H1 (cell line): ENCODE results near the gene TMPRSS12. TPM values are rescaled to one million over a fixed set of nuclear protein-coding genes. Genes with fewer than 3 reads are reported as not detected.

Source experiments
- CTCF ChIA-PET: fragments of 300-600 bp; sonication (Branson Sonifier 250); formaldehyde crosslinking; loops from one replicate; lab custom pipeline; 2021; ENCODE audit not compliant: partially characterized antibody; lab: Charles Lee
- POLR2A ChIA-PET: fragments of 300-600 bp; sonication (Branson Sonifier 250); formaldehyde crosslinking; loops from one replicate; lab custom pipeline; 2021; ENCODE audit warnings: inconsistent platforms; ENCODE audit not compliant: partially characterized antibody; lab: Charles Lee
- DNase-seq, 2 experiments: peaks; one replicate each; pipeline versions ENCODE4 v3.0.0 to v3.0.0-alpha.2; 2010 to 2022; ENCODE audit warnings: low spot score in 2 of 2, low read depth in 1 of 2, mixed read lengths in 1 of 2
- FAIRE-seq: peaks from 2 replicates; lab custom pipeline; 2011; peaks lifted over from hg19 to GRCh38; lab: Jason Lieb, UNC
- H2AFZ ChIP-seq: 2 replicates; pipeline ENCODE4 v1.8.1; 2012; ENCODE audit warnings: low read length, inconsistent platforms
- H2AK5ac ChIP-seq: 2 replicates; pipeline ENCODE4 v1.6.1; 2013; ENCODE audit warnings: low read depth, low read length
- H2BK120ac ChIP-seq: replicated peaks from 2 replicates; pipeline ENCODE3; 2013; ENCODE audit warnings: low read depth, low read length, inconsistent platforms
- H2BK12ac ChIP-seq: 2 replicates; pipeline ENCODE4 v1.6.1; 2013; ENCODE audit warnings: low read depth, low read length
- H2BK15ac ChIP-seq: 2 replicates; pipeline ENCODE4 v1.6.1; 2013; ENCODE audit warnings: low read length
- H2BK20ac ChIP-seq: 2 replicates; pipeline ENCODE4 v1.6.1; 2013; ENCODE audit warnings: low read length
- H2BK5ac ChIP-seq: 2 replicates; pipeline ENCODE4 v1.6.1; 2013; ENCODE audit warnings: low read depth, low read length
- H3K14ac ChIP-seq: 2 replicates; pipeline ENCODE4 v1.6.1; 2013; ENCODE audit warnings: inconsistent platforms; ENCODE audit not compliant: insufficient read length
- H3K18ac ChIP-seq: 2 replicates; pipeline ENCODE4 v1.6.1; 2013; ENCODE audit warnings: low read length; ENCODE audit errors: extremely low read depth
- H3K23ac ChIP-seq: 2 replicates; pipeline ENCODE4 v1.6.1; 2013; ENCODE audit warnings: inconsistent platforms; ENCODE audit not compliant: insufficient read length
- H3K23me2 ChIP-seq: 2 replicates; pipeline ENCODE4 v1.6.1; 2013; ENCODE audit warnings: low read depth, low read length
- H3K27ac ChIP-seq: 2 replicates; pipeline ENCODE4 v1.6.1; 2011; ENCODE audit warnings: low read depth, low read length, inconsistent platforms
- H3K27me3 ChIP-seq, 4 experiments: replicated peaks in 1 of 4; 1 replicate in 1 of 4; 2 replicates in 3 of 4; pipeline versions ENCODE4 v1.6.1 to v1.8.1; 2011 to 2013; ENCODE audit warnings: low read length in 3 of 4, mild to moderate bottlenecking in 3 of 4, inconsistent platforms in 2 of 4, mixed read lengths in 2 of 4, moderate library complexity in 1 of 4; ENCODE audit not compliant: control insufficient read depth in 3 of 4, insufficient read depth in 3 of 4; ENCODE audit errors: extremely low read depth in 1 of 4
- H3K36me3 ChIP-seq, 4 experiments: 2 replicates each; pipeline versions ENCODE4 v1.6.1 to v1.8.1; 2011 to 2013; ENCODE audit warnings: mild to moderate bottlenecking in 4 of 4, low read length in 3 of 4, moderate library complexity in 2 of 4, control low read depth in 1 of 4, inconsistent platforms in 1 of 4; ENCODE audit not compliant: insufficient read depth in 4 of 4, control insufficient read depth in 2 of 4
- H3K4ac ChIP-seq: replicated peaks from 2 replicates; pipeline ENCODE3; 2013; ENCODE audit warnings: low read length, low read depth, mixed read lengths, inconsistent platforms; ENCODE audit not compliant: insufficient read length
- H3K4me1 ChIP-seq, 4 experiments: replicated peaks in 1 of 4; 1 replicate in 1 of 4; 2 replicates in 3 of 4; pipeline versions ENCODE4 v1.6.1 to v1.8.1; 2011 to 2013; ENCODE audit warnings: low read length in 3 of 4, inconsistent platforms in 2 of 4, mixed read lengths in 1 of 4; ENCODE audit not compliant: insufficient read depth in 4 of 4, control insufficient read depth in 3 of 4
- H3K4me2 ChIP-seq, 2 experiments: 2 replicates each; pipeline versions ENCODE4 v1.6.1 to v1.8.1; 2011 to 2013; ENCODE audit warnings: low read depth in 2 of 2, low read length in 2 of 2, control low read depth in 1 of 2, inconsistent platforms in 1 of 2, mild to moderate bottlenecking in 1 of 2; ENCODE audit not compliant: insufficient read depth in 1 of 2
- H3K4me3 ChIP-seq, 4 experiments: fragments of 200-600, 300-600 bp in 1 of 4; sonication (generic), shearing (Covaris generic), sonication (Bioruptor Twin) in 1 of 4; 2 replicates each; pipeline versions ENCODE4 v1.5.1 to v1.8.1; 2011 to 2016; ENCODE audit warnings: low read length in 4 of 4, low read depth in 3 of 4, control low read depth in 2 of 4, inconsistent platforms in 2 of 4, mild to moderate bottlenecking in 2 of 4, mixed read lengths in 1 of 4, moderate library complexity in 1 of 4; ENCODE audit not compliant: insufficient read depth in 2 of 4; ENCODE audit errors: extremely low read depth in 1 of 4
- H3K56ac ChIP-seq: replicated peaks from 2 replicates; pipeline ENCODE3; 2013; ENCODE audit warnings: low read depth, mild to moderate bottlenecking, mixed read lengths, low read length, inconsistent platforms; ENCODE audit not compliant: insufficient read length
- H3K79me1 ChIP-seq: 2 replicates; pipeline ENCODE4 v1.6.1; 2013; ENCODE audit warnings: low read depth, low read length, control low read depth
- H3K79me2 ChIP-seq, 2 experiments: 2 replicates each; pipeline versions ENCODE4 v1.6.1 to v1.8.1; 2012 to 2013; ENCODE audit warnings: low read length in 2 of 2, mild to moderate bottlenecking in 2 of 2, inconsistent platforms in 1 of 2; ENCODE audit not compliant: insufficient read depth in 2 of 2, control insufficient read depth in 1 of 2
- H3K9ac ChIP-seq, 4 experiments: replicated peaks in 1 of 4; 1 replicate in 1 of 4; 2 replicates in 3 of 4; pipeline versions ENCODE4 v1.6.1 to v1.8.1; 2011 to 2013; ENCODE audit warnings: low read depth in 3 of 4, low read length in 3 of 4, control low read depth in 2 of 4, mild to moderate bottlenecking in 2 of 4, moderate library complexity in 2 of 4, inconsistent platforms in 1 of 4; ENCODE audit errors: extremely low read depth in 1 of 4
- H3K9me3 ChIP-seq, 2 experiments: 2 replicates each; pipeline versions ENCODE4 v1.6.1 to v1.8.1; 2012 to 2013; ENCODE audit warnings: mild to moderate bottlenecking in 2 of 2, moderate library complexity in 2 of 2, control low read depth in 1 of 2, inconsistent platforms in 1 of 2, low read depth in 1 of 2, low read length in 1 of 2, mixed read lengths in 1 of 2; ENCODE audit not compliant: insufficient read depth in 2 of 2
- H4K20me1 ChIP-seq, 2 experiments: replicated peaks in 1 of 2; 2 replicates each; pipeline versions ENCODE3 to v1.8.1; 2011 to 2013; ENCODE audit warnings: inconsistent platforms in 2 of 2, low read length in 2 of 2, mild to moderate bottlenecking in 1 of 2; ENCODE audit not compliant: insufficient read depth in 2 of 2, control insufficient read depth in 1 of 2
- H4K5ac ChIP-seq: 2 replicates; pipeline ENCODE4 v1.6.1; 2013; ENCODE audit warnings: low read length, low read depth, mixed read lengths, inconsistent platforms; ENCODE audit not compliant: insufficient read length
- H4K8ac ChIP-seq: 2 replicates; pipeline ENCODE4 v1.8.0; 2013; ENCODE audit warnings: mild to moderate bottlenecking, moderate library complexity, low read length, inconsistent platforms; ENCODE audit not compliant: insufficient read depth; ENCODE audit errors: extremely low read depth
- H4K91ac ChIP-seq: replicated peaks from 2 replicates; pipeline ENCODE3; 2013; ENCODE audit warnings: low read length, mixed read lengths, inconsistent platforms; ENCODE audit not compliant: insufficient read length
- ASH2L ChIP-seq: fragments of 200-600, 300-600 bp; sonication (generic); IDR thresholded peaks from one replicate; pipeline ENCODE4 v1.7.1; 2017; ENCODE audit warnings: low read length
- BACH1 ChIP-seq: IDR thresholded peaks from 2 replicates; pipeline ENCODE4 v1.6.1; 2012; ENCODE audit warnings: low read length, improper control_type of control experiment
- CEBPB ChIP-seq: IDR thresholded peaks from 2 replicates; pipeline ENCODE4 v1.6.1; 2012; ENCODE audit warnings: low read depth, low read length
- CTBP2 ChIP-seq: IDR thresholded peaks from 2 replicates; pipeline ENCODE4 v1.7.0; 2011; ENCODE audit warnings: borderline replicate concordance, mild to moderate bottlenecking, moderate library complexity, mixed read lengths, low read length; ENCODE audit not compliant: insufficient read depth, insufficient read length
- EZH2 ChIP-seq: fragments of 200-600 bp; sonication (generic); IDR thresholded peaks from 2 replicates; pipeline ENCODE4 v1.7.1; 2012; ENCODE audit warnings: low read depth, mild to moderate bottlenecking, moderate library complexity, low read length, inconsistent platforms; ENCODE audit not compliant: severe bottlenecking
- GABPA ChIP-seq: IDR thresholded peaks from 2 replicates; pipeline ENCODE4 v1.6.1; 2011; ENCODE audit warnings: mild to moderate bottlenecking, low read length, moderate library complexity, borderline replicate concordance; ENCODE audit not compliant: insufficient read depth
- NANOG ChIP-seq: IDR thresholded peaks from 2 replicates; pipeline ENCODE4 v1.6.1; 2011; ENCODE audit warnings: low read length, low read depth, mild to moderate bottlenecking, inconsistent platforms; ENCODE audit not compliant: insufficient read depth, poor library complexity, severe bottlenecking
- POLR2AphosphoS5 ChIP-seq: IDR thresholded peaks from 2 replicates; pipeline ENCODE4 v1.6.1; 2011; ENCODE audit warnings: low read depth, low read length
- RAD21 ChIP-seq, 2 experiments: IDR thresholded peaks in 1 of 2; conservative IDR thresholded peaks in 1 of 2; 2 replicates each; pipeline ENCODE4 v1.6.1; 2011; ENCODE audit warnings: low read depth in 2 of 2, low read length in 2 of 2, improper control_type of control experiment in 1 of 2, inconsistent platforms in 1 of 2, mild to moderate bottlenecking in 1 of 2, moderate library complexity in 1 of 2
- SIN3A ChIP-seq, 2 experiments: IDR thresholded peaks in 1 of 2; conservative IDR thresholded peaks in 1 of 2; 2 replicates each; pipeline ENCODE4 v1.6.1; 2011 to 2012; ENCODE audit warnings: low read length in 2 of 2, improper control_type of control experiment in 1 of 2, low read depth in 1 of 2, mild to moderate bottlenecking in 1 of 2
- SIX5 ChIP-seq: IDR thresholded peaks from 2 replicates; pipeline ENCODE4 v1.6.1; 2011; ENCODE audit warnings: mild to moderate bottlenecking, low read depth, low read length
- TAF1 ChIP-seq: IDR thresholded peaks from 2 replicates; pipeline ENCODE4 v1.6.1; 2011; ENCODE audit warnings: mild to moderate bottlenecking, low read depth, low read length
- WGBS, 2 experiments: shearing (Covaris generic) in 1 of 2; methylation state at CpG; one replicate each; pipeline versions ENCODE4 v1.1.6 to v1.1.7; 2013 to 2015; ENCODE audit warnings: low lambda C conversion rate in 2 of 2, mixed read lengths in 2 of 2, inconsistent platforms in 1 of 2, low coverage in 1 of 2, missing lambda C conversion rate in 1 of 2; ENCODE audit not compliant: insufficient replicate concordance in 2 of 2, insufficient coverage in 1 of 2, insufficient read length in 1 of 2; ENCODE audit errors: extremely low coverage in 1 of 2, missing lambda C conversion rate in 1 of 2; 5-methylcytosine and 5-hydroxymethylcytosine counted together
- polyA plus RNA-seq, 7 experiments: library from polyadenylated mRNA; depleted of rRNA in 3 of 7; stranded (reverse) in 5 of 7; unstranded in 2 of 7; fragments of >200 nt in 5 of 7; fragments of 200-250 nt in 2 of 7; gene quantifications; 1 replicate in 5 of 7; 2 replicates in 1 of 7; 4 replicates in 1 of 7; pipeline versions ENCODE4 v1.2.1 to v1.2.3, GENCODE V29; 2011 to 2013; ENCODE audit warnings: missing spikeins in 2 of 7, mixed read lengths in 2 of 7
- total RNA-seq: library from RNA; stranded (reverse); fragmentation: NEBNext Ultra II Directional; extraction: Animal tissue kit (Norgen Biotek cat#: 25700); gene quantifications from 2 replicates; pipeline ENCODE4 v1.2.1, GENCODE V29; 2021
- TF ChIP-seq, protein P1 (sequence below): IDR thresholded peaks from 2 replicates; pipeline ENCODE4 v1.6.1; 2012; ENCODE audit warnings: inconsistent platforms

Gene TMPRSS12
- total and polyA plus RNA-seq, 2 of the 8 experiments (the other 6 are each of a cell fraction or from before 2014, with no cell fraction given) = not detected

DNA sequence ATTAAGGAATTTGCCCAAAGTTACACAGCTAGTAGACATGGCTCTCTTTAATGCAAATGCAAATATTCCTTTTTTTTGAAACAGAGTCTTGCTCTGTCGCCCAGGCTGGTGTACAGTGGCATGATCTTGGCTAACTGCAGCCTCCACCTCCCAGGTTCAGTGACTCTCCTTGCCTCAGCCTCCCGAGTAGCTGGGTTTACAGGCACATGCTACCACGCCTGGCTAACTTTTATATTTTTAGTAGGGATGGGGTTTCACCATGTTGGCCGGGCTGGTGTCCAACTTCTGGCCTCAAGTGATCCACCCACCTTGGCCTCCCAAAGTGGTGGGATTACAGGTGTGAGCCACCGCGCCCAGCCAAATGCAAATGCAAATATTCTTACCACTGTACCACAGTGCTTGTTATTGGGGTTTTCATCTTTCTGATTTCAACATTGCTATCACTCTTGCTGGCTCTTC, 85.1 kb downstream of the TMPRSS12 start:
- Histone ChIP-seq H3K18ac (no peak overlapping the region), H3K4me3 (no peak overlapping the region), H2AFZ (no peak overlapping the region), H2BK12ac (no peak overlapping the region), H3K9ac (no peak overlapping the region), H3K4me2 (no peak overlapping the region; a peak in 1 of 4 replicates), H4K91ac (no peak overlapping the region), H3K9me3 (no peaks in the 10 kb centered on the region), H2BK20ac (no peak overlapping the region), H2BK5ac (no peak overlapping the region), H3K23ac (no peak overlapping the region), H4K8ac (no peak overlapping the region), H3K27me3 (no peaks in the 10 kb centered on the region), H3K14ac (no peak overlapping the region), H3K4ac (no peak overlapping the region), H3K4me1 (peaks cover 0 to 12% (median 7%) of the 10 kb centered on the region in 4 experiments; a peak in 5 of 7 replicates), H3K79me2 (peaks cover 0 to 16% of the 10 kb centered on the region in 2 experiments; a peak in 2 of 4 replicates), H4K5ac (no peak overlapping the region), H3K27ac (no peak overlapping the region), H2BK15ac (no peak overlapping the region), H3K23me2 (peaks cover 4% of the 10 kb centered on the region), H3K56ac (no peak overlapping the region), H4K20me1 (no peaks in the 10 kb centered on the region), H3K79me1 (no peaks in the 10 kb centered on the region), H2BK120ac (no peak overlapping the region), H2AK5ac (no peak overlapping the region), H3K36me3 (no peaks in the 10 kb centered on the region)
- DNase-seq (no peak), FAIRE-seq (no peak)
- 81% methylated on average over 6 of the region's 6 CpGs; no CpG with 5 or more reads in 1 of the 2 experiments for WGBS, 2 experiments
- ChIA-PET POLR2A (interaction anchor here (1.7 kb wide), 1 partner anchor 26 kb away, joined by 3 read pairs; no protein-coding TSS in a partner anchor), CTCF (interaction anchor here (0.7 to 0.8 kb wide), 2 partner anchors 170 to 492 kb away, joined by 3 to 4 read pairs; no protein-coding TSS in a partner anchor)
- TF ChIP-seq RAD21 (IDR thresholded peaks at IDR 0.05 in 1 of 2, conservative IDR thresholded peaks at IDR 0.05 in 1 of 2; ENCODE audit: low read depth in 2 of 2, low read length in 2 of 2) (no peak), EZH2 (no peak), BACH1 (no peak), NANOG (no peak), CTBP2 (no peak), POLR2AphosphoS5 (no peak), SIX5 (no peak), GABPA (no peak), ASH2L (no peak), TAF1 (no peak), CEBPB (no peak), SIN3A (conservative IDR thresholded peaks at IDR 0.05 in 1 of 2, IDR thresholded peaks at IDR 0.05 in 1 of 2; ENCODE audit: low read depth in 1 of 2, low read length in 2 of 2) (no peak)
- TF ChIP-seq, protein P1, sequence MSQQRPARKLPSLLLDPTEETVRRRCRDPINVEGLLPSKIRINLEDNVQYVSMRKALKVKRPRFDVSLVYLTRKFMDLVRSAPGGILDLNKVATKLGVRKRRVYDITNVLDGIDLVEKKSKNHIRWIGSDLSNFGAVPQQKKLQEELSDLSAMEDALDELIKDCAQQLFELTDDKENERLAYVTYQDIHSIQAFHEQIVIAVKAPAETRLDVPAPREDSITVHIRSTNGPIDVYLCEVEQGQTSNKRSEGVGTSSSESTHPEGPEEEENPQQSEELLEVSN = no peak
